ENCODE results near the gene CHD9. TPM values are rescaled to one million over a fixed set of nuclear protein-coding genes. Genes with fewer than 3 reads are reported as not detected.
"Not testable (repeated sequence)": the region's sequence is repeated elsewhere in the genome, so short reads cannot be mapped to it uniquely, and the experiment has no call there.

CHD9 gene
- total RNA-seq, 4 donors from 2014 or later = 24.5 to 84.0 (median 48.2) TPM

- no peak overlapping the region for H3K27ac ChIP-seq
- DNase-seq = no peak
- no peaks in the 10 kb centered on the region for H3K36me3 ChIP-seq
- no peak overlapping the region for H3K4me3 ChIP-seq
- H3K4me1 ChIP-seq = no peaks in the 10 kb centered on the region
- no peaks in the 10 kb centered on the region for H3K9me3 ChIP-seq
- no peak for ATAC-seq
- intact Hi-C loops (cut with DNase I; ENCODE audit: low total_unique reads) (no loop called here), in situ Hi-C loops (cut with MboI; ENCODE audit: low sequenced_read_pairs in 4 of 4) (no loop called here)
- peaks cover 0 to 9% (median 0%) of the 10 kb centered on the region in 3 donors for H3K27me3 ChIP-seq
- TF ChIP-seq CTCF (IDR thresholded peaks at IDR 0.05 in 4 of 5, conservative IDR thresholded peaks at IDR 0.05 in 1 of 5) (no peak), POLR2A (IDR thresholded peaks at IDR 0.05) (no peak)
These were observed 9.2 kb upstream of the CHD9 start for GRCh38 chr16:53045341-53046220.

GRCh38 chr16:53047515-53047914 lies 7.3 kb upstream of the CHD9 start:
- in situ Hi-C loops (cut with MboI; ENCODE audit: low sequenced_read_pairs in 4 of 4); H3K27ac ChIP-seq; ATAC-seq; H3K4me1 ChIP-seq; H3K36me3 ChIP-seq; H3K4me3 ChIP-seq; H3K27me3 ChIP-seq; H3K9me3 ChIP-seq; intact Hi-C loops (cut with DNase I; ENCODE audit: low total_unique reads); DNase-seq: not testable (repeated sequence)

- Histone ChIP-seq H3K27ac (no peak overlapping the region), H3K4me3 (no peak overlapping the region), H3K9me3 (no peaks in the 10 kb centered on the region), H3K36me3 (no peaks in the 10 kb centered on the region), H3K27me3 (peaks cover 0 to 9% (median 0%) of the 10 kb centered on the region in 3 donors), H3K4me1 (no peaks in the 10 kb centered on the region)
- no peak for TF ChIP-seq CTCF (IDR thresholded peaks at IDR 0.05 in 4 of 5, conservative IDR thresholded peaks at IDR 0.05 in 1 of 5)
- no peak for TF ChIP-seq POLR2A (IDR thresholded peaks at IDR 0.05)
- ATAC-seq = no peak
- no peak for DNase-seq
- intact Hi-C loops (cut with DNase I; ENCODE audit: low total_unique reads) (no loop called here), in situ Hi-C loops (cut with MboI; ENCODE audit: low sequenced_read_pairs in 4 of 4) (no loop called here)
These were observed 6.5 kb upstream of the CHD9 start for GRCh38 chr16:53048139-53048915.

GRCh38 chr16:53051255-53051654 lies 3.5 kb upstream of the CHD9 start:
- H3K9me3 ChIP-seq, H3K27me3 ChIP-seq, H3K27ac ChIP-seq, H3K36me3 ChIP-seq, ATAC-seq, H3K4me3 ChIP-seq, DNase-seq: not testable (repeated sequence)
- H3K4me1 ChIP-seq = peaks cover 10 to 19% of the 10 kb centered on the region in 2 donors
- intact Hi-C loops (cut with DNase I; ENCODE audit: low total_unique reads) = loop anchor here (5.0 to 10.0 kb wide), 3 partner anchors 171 to 454 kb away; partner anchors contain the start of genes AKTIP and RBL2
- in situ Hi-C loops (cut with MboI; ENCODE audit: low sequenced_read_pairs in 4 of 4) = loop anchor here (10.0 to 25.0 kb wide), 4 partner anchors 104 to 154 kb away; no protein-coding TSS in a partner anchor

- Histone ChIP-seq H3K36me3 (no peaks in the 10 kb centered on the region), H3K27ac (no peak within 1 kb of the TSS), H3K27me3 (no peaks in the 10 kb centered on the region), H3K4me3 (no peak within 1 kb of the TSS), H3K4me1 (peaks cover 13 to 32% of the 10 kb centered on the region in 2 donors), H3K9me3 (no peaks in the 10 kb centered on the region)
- TF ChIP-seq POLR2A (IDR thresholded peaks at IDR 0.05) (no peak), CTCF (IDR thresholded peaks at IDR 0.05 in 4 of 5, conservative IDR thresholded peaks at IDR 0.05 in 1 of 5) (no peak)
- in situ Hi-C loops (cut with MboI; ENCODE audit: low sequenced_read_pairs in 4 of 4) (loop anchor here (10.0 to 25.0 kb wide), 4 partner anchors 102 to 152 kb away; no protein-coding TSS in a partner anchor), intact Hi-C loops (cut with DNase I; ENCODE audit: low total_unique reads) (loop anchor here (5.0 to 10.0 kb wide), 3 partner anchors 169 to 452 kb away; partner anchors contain the start of genes AKTIP and RBL2)
- no peak for DNase-seq
- no peak for ATAC-seq
These were observed 2.0 kb upstream of the CHD9 start, which contains the start of gene CHD9NB for GRCh38 chr16:53052519-53053501. CHD9NB (minus strand) TSS chr16:53052897; CDS start chr16:53044158, 8,739 bp downstream.

Data from gastrocnemius medialis (tissue), 4 donors.